CD4-positive, alpha-beta T cell (primary cell): ENCODE data around the gene PNLIPRP2. TPM values are rescaled to one million over a fixed set of nuclear protein-coding genes. Genes with fewer than 3 reads are reported as not detected.

Source experiments
- ATAC-seq: fragments of 200-7000 bp; cut with Tn5 transposase; one replicate; pipeline ENCODE4 v1.10.0; 2022; ENCODE audit warnings: mild to moderate bottlenecking; ENCODE audit not compliant: poor library complexity
- CTCF ChIA-PET: fragments of 350-600 bp; sonication (Branson Sonifier 250); formaldehyde crosslinking; loops from one replicate; lab custom pipeline; 2021; ENCODE audit warnings: antibody characterized with exemption, inconsistent platforms; lab: Charles Lee
- POLR2A ChIA-PET: fragments of 350-600 bp; sonication (Branson Sonifier 250); formaldehyde crosslinking; loops from one replicate; lab custom pipeline; 2021; ENCODE audit warnings: antibody characterized with exemption, inconsistent platforms; lab: Charles Lee
- DNase-seq, 14 experiments: peaks; one replicate each; pipeline ENCODE4 v3.0.0-alpha.2; 2013 to 2020; ENCODE audit warnings: mixed read lengths in 2 of 14
- H3K27ac ChIP-seq, 2 donors: one replicate each; pipeline versions ENCODE4 v1.5.1 to v1.7.0; 2013; ENCODE audit warnings: low read length in 2 of 2, low read depth in 1 of 2, mild to moderate bottlenecking in 1 of 2
- H3K27me3 ChIP-seq, 2 experiments: 1 replicate in 1 of 2; 2 replicates in 1 of 2; pipeline versions ENCODE4 v1.6.1 to v1.7.0; 2013; ENCODE audit warnings: low read length in 2 of 2, control low read depth in 1 of 2, mild to moderate bottlenecking in 1 of 2, moderate library complexity in 1 of 2; ENCODE audit not compliant: insufficient read depth in 2 of 2, control insufficient read depth in 1 of 2
- H3K36me3 ChIP-seq: one replicate; pipeline ENCODE4 v1.6.1; 2013; ENCODE audit warnings: low read length, control low read depth; ENCODE audit not compliant: insufficient read depth
- H3K4me1 ChIP-seq: one replicate; pipeline ENCODE4 v1.6.1; 2013; ENCODE audit warnings: low read length, control low read depth; ENCODE audit not compliant: insufficient read depth
- H3K4me3 ChIP-seq: one replicate; pipeline ENCODE4 v1.5.1; 2013; ENCODE audit warnings: mild to moderate bottlenecking, low read length, moderate library complexity
- H3K9me3 ChIP-seq, 2 experiments: 1 replicate in 1 of 2; 2 replicates in 1 of 2; pipeline versions ENCODE4 v1.6.1 to v1.7.0; 2013; ENCODE audit warnings: low read length in 2 of 2, mild to moderate bottlenecking in 2 of 2, control low read depth in 1 of 2, moderate library complexity in 1 of 2; ENCODE audit not compliant: control insufficient read depth in 1 of 2, insufficient read depth in 1 of 2
- H3K27ac Mint-ChIP-seq: one replicate; pipeline ENCODE4 v1.8.0; 2020; ENCODE audit warnings: mixed read lengths
- H3K27me3 Mint-ChIP-seq: one replicate; pipeline ENCODE4 v1.8.0; 2021; ENCODE audit warnings: mixed read lengths
- H3K36me3 Mint-ChIP-seq: one replicate; pipeline ENCODE4 v1.8.0; 2021; ENCODE audit warnings: low read depth, mixed read lengths
- H3K4me1 Mint-ChIP-seq: one replicate; pipeline ENCODE4 v1.8.0; 2021; ENCODE audit warnings: low read depth, mixed read lengths
- H3K4me3 Mint-ChIP-seq: one replicate; pipeline ENCODE4 v1.8.0; 2020; ENCODE audit warnings: mild to moderate bottlenecking, mixed read lengths
- H3K9me3 Mint-ChIP-seq: one replicate; pipeline ENCODE4 v1.8.0; 2020; ENCODE audit warnings: mixed read lengths
- CTCF ChIP-seq: fragments of 200-600 bp; IDR thresholded peaks from one replicate; pipeline ENCODE4 v1.8.0; 2022; ENCODE audit warnings: antibody characterized with exemption, mild to moderate bottlenecking
- intact Hi-C, 2 experiments: fragments of 100-400 bp; cut with DNase I in 1 of 2; cut with micrococcal nuclease in 1 of 2; formaldehyde crosslinking; loops; one replicate each; pipeline versions ENCODE4 v1.15.1 to v1.9.0; 2023 to 2025; cut with DNase I, micrococcal nuclease
- total RNA-seq, 174 experiments: library from RNA in 2 of 174; stranded (reverse) in 2 of 174; gene quantifications; one replicate each; pipeline ENCODE4 v1.2.3 and lab custom pipeline; 2021 to 2026

PNLIPRP2 gene
- total RNA-seq, 2 experiments from 2014 or later: not detected

GRCh38 chr10:116588995-116589394 lies 31.8 kb upstream of the PNLIPRP2 start:
- Histone ChIP-seq H3K9me3 (peaks cover 0 to 5% of the 10 kb centered on the region in 2 experiments), H3K36me3 (no peaks in the 10 kb centered on the region), H3K4me1 (no peaks in the 10 kb centered on the region), H3K4me3 (no peak overlapping the region), H3K27ac (no peak overlapping the region), H3K27me3 (peaks cover 0 to 2% of the 10 kb centered on the region in 2 experiments)
- no peaks in the 10 kb centered on the region for H3K4me1 Mint-ChIP-seq
- ATAC-seq (no peak), DNase-seq (no peak)
- ChIA-PET POLR2A (no interaction called here), CTCF (no interaction called here)
- no peak overlapping the region for H3K27ac Mint-ChIP-seq
- no peaks in the 10 kb centered on the region for H3K36me3 Mint-ChIP-seq
- no peaks in the 10 kb centered on the region for H3K9me3 Mint-ChIP-seq
- intact Hi-C loops: no loop called here
- H3K4me3 Mint-ChIP-seq: no peak overlapping the region
- no peak for TF ChIP-seq CTCF
- H3K27me3 Mint-ChIP-seq: peaks cover 7% of the 10 kb centered on the region

- Mint-ChIP-seq H3K4me3 (no peak overlapping the region), H3K4me1 (no peaks in the 10 kb centered on the region), H3K9me3 (no peaks in the 10 kb centered on the region), H3K27me3 (peaks cover 7% of the 10 kb centered on the region), H3K36me3 (no peaks in the 10 kb centered on the region), H3K27ac (no peak overlapping the region)
- Histone ChIP-seq H3K36me3 (no peaks in the 10 kb centered on the region), H3K27ac (no peak overlapping the region), H3K4me3 (no peak overlapping the region), H3K4me1 (no peaks in the 10 kb centered on the region), H3K9me3 (peaks cover 0 to 5% of the 10 kb centered on the region in 2 experiments), H3K27me3 (peaks cover 0 to 2% of the 10 kb centered on the region in 2 experiments)
- intact Hi-C loops: no loop called here
- ChIA-PET POLR2A (no interaction called here), CTCF (no interaction called here)
- TF ChIP-seq CTCF: no peak
- DNase-seq (no peak), ATAC-seq (no peak)
These were observed 30.8 kb upstream of the PNLIPRP2 start for GRCh38 chr10:116589926-116590325.

- Histone ChIP-seq H3K27me3 (peaks cover 0 to 2% of the 10 kb centered on the region in 2 experiments), H3K9me3 (peaks cover 0 to 5% of the 10 kb centered on the region in 2 experiments), H3K4me1 (no peaks in the 10 kb centered on the region), H3K27ac (no peak within 1 kb of the TSS), H3K36me3 (no peaks in the 10 kb centered on the region), H3K4me3 (no peak within 1 kb of the TSS)
- H3K4me3 Mint-ChIP-seq: no peak within 1 kb of the TSS
- no peak within 1 kb of the TSS for H3K27ac Mint-ChIP-seq
- intact Hi-C loops: no loop called here
- no peaks in the 10 kb centered on the region for H3K4me1 Mint-ChIP-seq
- no peak for TF ChIP-seq CTCF
- no peaks in the 10 kb centered on the region for H3K36me3 Mint-ChIP-seq
- ATAC-seq (no peak), DNase-seq (no peak)
- ChIA-PET POLR2A (no interaction called here), CTCF (no interaction called here)
- H3K27me3 Mint-ChIP-seq: peaks cover 7% of the 10 kb centered on the region
- H3K9me3 Mint-ChIP-seq: no peaks in the 10 kb centered on the region
These were observed 29.9 kb upstream of the PNLIPRP2 start, which contains the start of gene PNLIPRP1 for GRCh38 chr10:116590590-116591444. Gene PNLIPRP1, plus strand, starts transcription at chr10:116590959. Its CDS starts 171 bp downstream, at chr10:116591130.
